IMR-90 (cell line): ENCODE data around the gene ABCA12. TPM values are rescaled to one million over a fixed set of nuclear protein-coding genes. Genes with fewer than 3 reads are reported as not detected.

Source experiments
- ATAC-seq: fragments of 200-7000 bp; cut with Tn5 transposase; 2 replicates; pipeline ENCODE4 v1.9.1; 2020; ENCODE audit warnings: low read depth, mild to moderate bottlenecking, moderate library complexity
- BruUV-seq: library from RNA; stranded (reverse); fragments of 400-500 nt; replicated peaks from 2 replicates; lab custom pipeline; 2021; lab: Mats Ljungman, UMichigan
- CTCF ChIA-PET: fragments of 300-600 bp; formaldehyde crosslinking; extraction: SDS; loops from one replicate; lab custom pipeline; 2021; ENCODE audit warnings: antibody characterized with exemption; lab: Yijun Ruan, JAX
- POLR2A ChIA-PET: fragments of 300-600 bp; sonication (Branson Sonifier 250); formaldehyde crosslinking; loops from one replicate; lab custom pipeline; 2022; ENCODE audit warnings: antibody characterized with exemption; ENCODE audit not compliant: unreplicated experiment; lab: Charles Lee
- DNase-seq: peaks from one replicate; pipeline ENCODE4 v3.0.0; 2013
- H2AFZ ChIP-seq: replicated peaks from 2 replicates; pipeline ENCODE3; 2013; ENCODE audit warnings: low read length, mild to moderate bottlenecking; ENCODE audit not compliant: poor library complexity
- H2AK5ac ChIP-seq: 2 replicates; pipeline ENCODE4 v1.6.1; 2013; ENCODE audit warnings: low read depth, low read length, inconsistent platforms
- H2AK9ac ChIP-seq: replicated peaks from 2 replicates; pipeline ENCODE3; 2013; ENCODE audit warnings: mild to moderate bottlenecking, low read depth, low read length, moderate library complexity; ENCODE audit not compliant: poor library complexity
- H2BK120ac ChIP-seq: 2 replicates; pipeline ENCODE4 v1.6.1; 2013; ENCODE audit warnings: low read depth, low read length, inconsistent platforms
- H2BK15ac ChIP-seq: 3 replicates; pipeline ENCODE4 v1.6.1; 2013; ENCODE audit warnings: low read depth, low read length, inconsistent platforms
- H2BK20ac ChIP-seq: 2 replicates; pipeline ENCODE4 v1.6.1; 2013; ENCODE audit warnings: low read depth, mild to moderate bottlenecking, inconsistent platforms, low read length, moderate library complexity
- H2BK5ac ChIP-seq: 2 replicates; pipeline ENCODE4 v1.6.1; 2013; ENCODE audit warnings: mild to moderate bottlenecking, low read depth, low read length, inconsistent platforms; ENCODE audit not compliant: poor library complexity, severe bottlenecking
- H3K14ac ChIP-seq: replicated peaks from 2 replicates; pipeline ENCODE4 v1.6.1; 2013; ENCODE audit warnings: low read depth, low read length, inconsistent platforms
- H3K18ac ChIP-seq: 2 replicates; pipeline ENCODE4 v1.6.1; 2013; ENCODE audit warnings: low read depth, low read length, control low read depth
- H3K23ac ChIP-seq: 2 replicates; pipeline ENCODE4 v1.6.1; 2013; ENCODE audit warnings: low read depth, low read length, inconsistent platforms
- H3K27ac ChIP-seq: 2 replicates; pipeline ENCODE4 v1.5.1; 2013; ENCODE audit warnings: mild to moderate bottlenecking, control low read depth, low read length; ENCODE audit not compliant: insufficient read depth
- H3K27me3 ChIP-seq: 2 replicates; pipeline ENCODE4 v1.6.1; 2013; ENCODE audit warnings: low read length; ENCODE audit not compliant: control insufficient read depth, insufficient read depth
- H3K36me3 ChIP-seq: 2 replicates; pipeline ENCODE4 v1.6.1; 2013; ENCODE audit warnings: low read length, mixed read lengths; ENCODE audit not compliant: control insufficient read depth, insufficient read depth
- H3K4ac ChIP-seq: 2 replicates; pipeline ENCODE4 v1.6.1; 2013; ENCODE audit warnings: low read depth, low read length, inconsistent platforms
- H3K4me1 ChIP-seq: 2 replicates; pipeline ENCODE4 v1.6.1; 2013; ENCODE audit warnings: low read length, mixed read lengths; ENCODE audit not compliant: control insufficient read depth, insufficient read depth
- H3K4me2 ChIP-seq: 2 replicates; pipeline ENCODE4 v1.6.1; 2013; ENCODE audit warnings: low read depth, mild to moderate bottlenecking, control low read depth, low read length, moderate library complexity
- H3K4me3 ChIP-seq: 2 replicates; pipeline ENCODE4 v1.5.1; 2013; ENCODE audit warnings: low read depth, mild to moderate bottlenecking, control low read depth, low read length, moderate library complexity; ENCODE audit not compliant: insufficient read depth
- H3K56ac ChIP-seq: 2 replicates; pipeline ENCODE4 v1.6.1; 2013; ENCODE audit warnings: low read length, inconsistent platforms; ENCODE audit not compliant: insufficient read depth; ENCODE audit errors: extremely low read depth
- H3K79me1 ChIP-seq, 2 experiments: 2 replicates each; pipeline ENCODE4 v1.6.1; 2013; ENCODE audit warnings: low read length in 2 of 2, inconsistent platforms in 1 of 2, low read depth in 1 of 2
- H3K9ac ChIP-seq: 2 replicates; pipeline ENCODE4 v1.6.1; 2013; ENCODE audit warnings: low read depth, low read length, control low read depth
- H3K9me1 ChIP-seq: 2 replicates; pipeline ENCODE4 v1.6.1; 2013; ENCODE audit warnings: low read length, inconsistent platforms; ENCODE audit not compliant: insufficient read depth
- H3K9me3 ChIP-seq: 2 replicates; pipeline ENCODE4 v1.6.1; 2013; ENCODE audit warnings: low read length; ENCODE audit not compliant: control insufficient read depth, insufficient read depth
- H4K20me1 ChIP-seq: 2 replicates; pipeline ENCODE4 v1.6.1; 2013; ENCODE audit warnings: low read length, inconsistent platforms; ENCODE audit not compliant: insufficient read depth
- H4K5ac ChIP-seq: 2 replicates; pipeline ENCODE4 v1.6.1; 2013; ENCODE audit warnings: mild to moderate bottlenecking, low read depth, low read length, control low read depth
- H4K8ac ChIP-seq, 2 experiments: 2 replicates each; pipeline ENCODE4 v1.6.1; 2013; ENCODE audit warnings: low read depth in 2 of 2, low read length in 2 of 2, control low read depth in 1 of 2, inconsistent platforms in 1 of 2
- H4K91ac ChIP-seq: 2 replicates; pipeline ENCODE4 v1.6.1; 2013; ENCODE audit warnings: low read depth, low read length, inconsistent platforms; ENCODE audit not compliant: insufficient read depth
- SMC3 ChIP-seq: fragments of 150-350 bp; IDR thresholded peaks from 2 replicates; pipeline ENCODE4 v1.6.1; 2016; ENCODE audit warnings: low read depth, mild to moderate bottlenecking, antibody characterized with exemption, low read length, moderate library complexity
- WGBS, 2 experiments: methylation state at CpG; one replicate each; pipeline versions ENCODE4 v1.1.5 to v1.1.7; 2013; ENCODE audit warnings: missing lambda C conversion rate in 2 of 2; ENCODE audit not compliant: insufficient read length in 1 of 2; ENCODE audit errors: extremely low coverage in 2 of 2; 5-methylcytosine and 5-hydroxymethylcytosine counted together
- dilution Hi-C: fragments of 300-500 bp; cut with HindIII; formaldehyde crosslinking; loops from one replicate; pipeline ENCODE4 v1.14.3; 2018; ENCODE audit warnings: low sequenced_read_pairs; ENCODE audit not compliant: unreplicated experiment
- in situ Hi-C: fragments of 300-500 bp; cut with MboI; formaldehyde crosslinking; loops from 3 replicates; pipeline ENCODE4 v1.14.3; 2019; ENCODE audit warnings: low sequenced_read_pairs, inconsistent platforms, mixed read lengths
- intact Hi-C: fragments of 100-400 bp; cut with micrococcal nuclease; formaldehyde crosslinking; loops from 2 replicates; pipeline ENCODE4 v1.10.0; 2022
- polyA plus RNA-seq, 3 experiments: library from polyadenylated mRNA; depleted of rRNA; stranded (reverse); fragments of >200 nt; gene quantifications; 2 replicates each; pipeline ENCODE4 v1.2.3, GENCODE V29; 2012; ENCODE audit warnings: low replicate concordance in 1 of 3
- total RNA-seq: library from RNA; depleted of rRNA; stranded (reverse); fragments of >200 nt; gene quantifications from 2 replicates; pipeline ENCODE4 v1.2.3, GENCODE V29; 2012

The ABCA12 gene
- total and polyA plus RNA-seq, 2 of the 4 experiments (the other 2 are of a cell fraction) = under 0.01 TPM; not detected in 1

- Histone ChIP-seq H3K23ac (no peak overlapping the region), H2BK120ac (no peak overlapping the region), H3K27ac (no peak overlapping the region), H3K9ac (no peak overlapping the region), H2BK5ac (no peak overlapping the region), H3K18ac (no peak overlapping the region), H3K79me1 (no peaks in the 10 kb centered on the region), H4K20me1 (no peaks in the 10 kb centered on the region), H3K4me1 (no peaks in the 10 kb centered on the region), H3K56ac (no peak overlapping the region), H3K27me3 (no peaks in the 10 kb centered on the region), H3K9me3 (no peaks in the 10 kb centered on the region), H2BK20ac (no peak overlapping the region), H2AFZ (no peak overlapping the region), H3K4me2 (no peak overlapping the region), H2AK5ac (no peak overlapping the region), H4K8ac (no peak overlapping the region), H3K4ac (no peak overlapping the region), H3K4me3 (no peak overlapping the region), H2AK9ac (no peak overlapping the region), H4K5ac (no peak overlapping the region), H3K36me3 (no peaks in the 10 kb centered on the region), H3K9me1 (no peaks in the 10 kb centered on the region), H4K91ac (no peak overlapping the region), H2BK15ac (no peak overlapping the region), H3K14ac (no peak overlapping the region)
- in situ Hi-C loops (no loop called here), dilution Hi-C loops (no loop called here), intact Hi-C loops (no loop called here)
- DNase-seq = no peak
- no TSS peak for BruUV-seq
- no peak; the same call in 1 of the 2 replicates for ATAC-seq
- no CpG with 5 or more reads among the region's 2 CpGs for WGBS, 2 experiments
- ChIA-PET CTCF (no interaction called here), POLR2A (no interaction called here)
- no peak for TF ChIP-seq SMC3
Measured at GRCh38 chr2:215027779-215028178, 110.6 kb downstream of the ABCA12 start.
